ENCODE measurements around the gene LRTM2. TPM values are rescaled to one million over a fixed set of nuclear protein-coding genes. Genes with fewer than 3 reads are reported as not detected.

Gene LRTM2
- total RNA-seq, 1 donor from 2014 or later = 0.47 TPM

DNA sequence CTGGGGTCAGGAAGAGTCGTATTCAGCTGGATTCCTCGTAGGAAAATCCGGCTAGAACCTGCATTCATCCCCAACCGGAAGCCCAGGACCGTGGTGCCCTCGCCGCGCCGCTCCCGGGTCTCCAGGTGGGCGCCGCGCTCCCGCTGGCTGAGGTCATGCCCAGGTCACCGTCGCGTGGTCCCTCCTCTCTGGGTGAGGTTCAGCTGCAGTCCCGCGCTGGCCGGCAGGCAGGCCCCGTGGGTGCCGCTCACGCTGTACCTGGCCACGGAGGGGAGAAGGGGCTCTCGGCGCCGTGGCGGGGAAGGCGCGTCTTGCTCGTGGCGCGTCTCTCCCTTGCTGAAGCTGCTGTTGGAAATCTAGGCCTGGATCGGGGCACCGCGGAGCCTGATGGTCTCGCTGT, 44.5 kb downstream of the LRTM2 start:
- Mint-ChIP-seq H3K36me3 (no peaks in the 10 kb centered on the region), H3K27me3 (ENCODE audit: low read depth) (peaks cover 22% of the 10 kb centered on the region), H3K27ac (no peak overlapping the region), H3K4me3 (no peak overlapping the region), H3K4me1 (no peaks in the 10 kb centered on the region), H3K9me3 (peaks cover 10% of the 10 kb centered on the region)
- TF ChIP-seq CTCF (IDR thresholded peaks at IDR 0.05; ENCODE audit: unreplicated experiment) = no peak
- DNase-seq (ENCODE audit: low spot score in 2 of 2, unreplicated experiment in 2 of 2) = peak in 1 of 2 experiments; percentile 32

DNA sequence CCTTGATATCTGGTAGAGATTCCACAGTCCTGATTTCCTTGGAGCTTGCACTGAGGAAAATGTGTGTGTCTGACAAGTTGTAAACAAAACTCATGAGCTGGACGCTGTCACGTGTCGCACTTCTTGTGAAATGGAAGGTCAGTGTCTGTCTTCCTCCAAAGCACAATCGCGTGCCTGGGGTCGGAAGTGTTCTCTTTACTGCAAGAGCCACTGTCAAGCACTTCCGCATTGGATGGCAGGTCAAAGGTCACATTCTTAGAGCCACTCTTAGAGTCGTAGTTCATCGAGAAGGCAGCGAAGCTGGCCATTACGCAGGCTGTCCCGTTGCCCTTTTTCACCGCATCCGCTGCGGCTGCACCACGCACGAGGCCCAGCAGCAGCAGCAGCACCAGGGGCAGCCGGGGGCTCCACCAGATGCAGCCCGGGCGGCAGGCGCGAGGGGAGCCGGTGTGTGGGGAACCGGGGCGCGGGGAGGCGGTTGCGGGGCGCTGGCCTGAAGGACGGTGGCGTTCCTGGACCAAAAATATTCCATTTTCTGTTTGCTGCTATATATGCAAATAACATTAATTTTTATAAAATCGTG, 45.0 kb downstream of the LRTM2 start:
- DNase-seq (ENCODE audit: low spot score in 2 of 2, unreplicated experiment in 2 of 2) = no peak

GRCh38 chr12:1869145-1869544, 48.8 kb downstream of the LRTM2 start:
- Mint-ChIP-seq H3K36me3 (no peaks in the 10 kb centered on the region), H3K27ac (no peak overlapping the region), H3K4me1 (no peaks in the 10 kb centered on the region), H3K27me3 (ENCODE audit: low read depth) (peaks cover 22% of the 10 kb centered on the region), H3K9me3 (peaks cover 11% of the 10 kb centered on the region), H3K4me3 (no peak overlapping the region)
- DNase-seq (ENCODE audit: low spot score in 2 of 2, unreplicated experiment in 2 of 2) = no peak
- no peak for TF ChIP-seq CTCF (IDR thresholded peaks at IDR 0.05; ENCODE audit: unreplicated experiment)

More for the DNA sequence above, 45.0 kb downstream of the LRTM2 start:
- Mint-ChIP-seq H3K9me3 (peaks cover 11% of the 10 kb centered on the region), H3K4me3 (no peak overlapping the region), H3K36me3 (no peaks in the 10 kb centered on the region), H3K4me1 (no peaks in the 10 kb centered on the region), H3K27me3 (ENCODE audit: low read depth) (peaks cover 26% of the 10 kb centered on the region), H3K27ac (no peak overlapping the region)
- no peak for TF ChIP-seq CTCF (IDR thresholded peaks at IDR 0.05; ENCODE audit: unreplicated experiment)

GRCh38 chr12:1870086-1870485, 49.7 kb downstream of the LRTM2 start:
- no peak for TF ChIP-seq CTCF (IDR thresholded peaks at IDR 0.05; ENCODE audit: unreplicated experiment)
- H3K9me3 Mint-ChIP-seq = peaks cover 11% of the 10 kb centered on the region
- H3K36me3 Mint-ChIP-seq = no peaks in the 10 kb centered on the region
- H3K4me3 Mint-ChIP-seq = no peak overlapping the region
- H3K27ac Mint-ChIP-seq = no peak overlapping the region
- no peaks in the 10 kb centered on the region for H3K4me1 Mint-ChIP-seq
- DNase-seq (ENCODE audit: low spot score in 2 of 2, unreplicated experiment in 2 of 2) = no peak
- peaks cover 28% of the 10 kb centered on the region for H3K27me3 Mint-ChIP-seq (ENCODE audit: low read depth)

GRCh38 chr12:1870998-1871917, 50.9 kb downstream of the LRTM2 start:
- Mint-ChIP-seq H3K36me3 (no peaks in the 10 kb centered on the region), H3K27me3 (ENCODE audit: low read depth) (peaks cover 36% of the 10 kb centered on the region), H3K4me3 (no peak overlapping the region), H3K4me1 (no peaks in the 10 kb centered on the region), H3K9me3 (peaks cover 11% of the 10 kb centered on the region), H3K27ac (no peak overlapping the region)
- no peak for TF ChIP-seq CTCF (IDR thresholded peaks at IDR 0.05; ENCODE audit: unreplicated experiment)
- DNase-seq (ENCODE audit: low spot score in 2 of 2, unreplicated experiment in 2 of 2) = no peak
